Kidney glomerular epithelial cell (primary cell): ENCODE data around the gene ACHE.
"Not testable (repeated sequence)": the region's sequence is repeated elsewhere in the genome, so short reads cannot be mapped to it uniquely, and the experiment has no call there.

Experiments used
- DNase-seq: peaks from one replicate; lab custom pipeline; 2025; lab: John Stamatoyannopoulos, UW

Gene ACHE

DNA sequence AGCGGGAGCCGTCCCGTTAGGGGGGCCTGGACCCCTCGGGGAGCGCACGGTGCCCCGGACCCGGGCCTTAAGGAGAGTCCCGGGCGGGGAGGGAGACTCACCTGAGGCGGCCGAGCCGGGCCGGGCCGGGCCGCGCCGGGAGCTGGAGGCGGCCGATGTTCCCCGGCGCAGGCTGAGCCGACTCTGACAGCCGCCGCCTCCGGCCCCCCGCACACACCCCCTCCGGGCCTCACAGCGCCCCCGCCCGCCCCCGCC lies at the start of gene ACHE:
Gene ACHE, minus strand, starts transcription at position 188 of the 255 bp plus-strand sequence. CDS start 1,656 bp downstream, outside the sequence.
- no peak for DNase-seq

DNA sequence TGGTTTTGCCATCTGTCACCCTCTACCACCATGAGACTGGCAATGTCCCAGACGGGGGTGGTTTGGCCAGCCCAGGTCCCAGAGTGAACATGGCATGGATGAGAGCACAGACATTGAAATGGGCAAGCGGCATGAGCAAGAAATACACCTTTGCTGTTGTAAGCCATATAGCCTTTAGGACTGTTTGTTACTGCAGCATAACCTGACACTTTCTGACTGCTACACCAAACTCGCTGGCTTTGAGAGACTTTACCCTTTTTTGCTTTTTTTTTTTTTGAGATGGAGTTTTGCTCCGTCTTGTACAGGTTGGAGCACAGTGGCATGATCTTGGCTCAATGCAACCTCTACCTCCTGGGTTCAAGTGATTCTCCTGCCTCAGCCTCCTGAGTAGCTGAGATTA lies 48.5 kb upstream of the ACHE start:
- DNase-seq = no peak

DNA sequence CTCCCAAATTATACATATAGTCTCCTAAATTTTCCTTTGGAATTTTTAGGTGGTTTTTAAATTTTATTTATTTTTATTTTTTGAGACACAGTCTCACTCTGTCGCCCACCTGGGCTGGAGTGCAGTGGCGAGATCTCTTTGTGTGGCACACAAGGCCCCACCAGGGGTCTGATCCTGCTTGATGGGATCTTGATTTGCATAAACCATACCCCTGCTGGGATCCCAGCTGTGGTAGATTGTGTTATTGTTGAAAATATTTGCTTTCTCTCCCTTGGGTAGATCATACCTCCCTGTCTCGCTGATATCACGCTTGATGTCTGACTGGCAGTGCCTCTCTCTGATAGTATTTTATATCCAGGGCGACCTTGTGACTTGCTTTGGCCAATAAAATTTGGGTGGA lies 48.0 kb upstream of the ACHE start:
- no peak for DNase-seq

DNA sequence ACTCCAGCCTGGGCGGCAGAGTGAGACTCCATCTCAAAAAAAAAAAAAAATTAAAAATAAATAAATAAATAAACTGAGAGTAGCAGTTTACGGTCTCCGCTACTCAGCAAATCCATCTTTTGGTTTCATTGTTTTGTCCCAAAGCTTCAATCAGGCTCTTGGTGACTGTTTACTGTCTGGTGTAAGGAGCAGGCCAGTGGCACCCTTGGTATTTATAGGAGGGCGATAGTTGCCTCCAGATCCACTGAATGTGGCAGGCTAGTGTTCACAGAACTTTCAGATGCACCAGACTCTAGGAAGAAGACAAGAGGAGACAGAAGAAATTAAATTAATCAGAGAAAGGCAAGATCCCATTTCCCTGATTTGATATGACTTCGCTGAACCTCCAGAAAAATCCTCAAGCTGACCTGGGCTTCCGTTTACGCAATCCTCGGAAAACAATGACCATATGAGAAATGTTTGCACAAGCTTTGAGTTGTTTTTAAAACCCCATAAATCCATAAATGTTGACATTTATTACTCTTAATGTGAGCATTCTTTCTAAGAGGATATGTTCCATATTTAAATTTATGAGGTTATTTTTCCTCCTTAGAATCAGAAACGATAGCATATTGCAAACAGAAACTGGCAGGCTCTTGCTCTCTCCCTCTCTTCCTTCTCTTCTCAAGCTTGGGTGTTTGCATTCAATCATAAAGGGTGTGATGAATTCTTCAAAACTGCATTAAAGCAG lies 46.5 kb upstream of the ACHE start:
- no peak for DNase-seq

- not testable (repeated sequence) for DNase-seq
Measured at GRCh38 chr7:100936167-100936566, 40.5 kb upstream of the ACHE start.

- DNase-seq = not testable (repeated sequence)
Measured at GRCh38 chr7:100935381-100935780, 39.7 kb upstream of the ACHE start.

GRCh38 chr7:100933734-100934133 lies 38.0 kb upstream of the ACHE start:
- DNase-seq = no peak

- no peak for DNase-seq
Measured at GRCh38 chr7:100929808-100930174, 34.1 kb upstream of the ACHE start.

DNA sequence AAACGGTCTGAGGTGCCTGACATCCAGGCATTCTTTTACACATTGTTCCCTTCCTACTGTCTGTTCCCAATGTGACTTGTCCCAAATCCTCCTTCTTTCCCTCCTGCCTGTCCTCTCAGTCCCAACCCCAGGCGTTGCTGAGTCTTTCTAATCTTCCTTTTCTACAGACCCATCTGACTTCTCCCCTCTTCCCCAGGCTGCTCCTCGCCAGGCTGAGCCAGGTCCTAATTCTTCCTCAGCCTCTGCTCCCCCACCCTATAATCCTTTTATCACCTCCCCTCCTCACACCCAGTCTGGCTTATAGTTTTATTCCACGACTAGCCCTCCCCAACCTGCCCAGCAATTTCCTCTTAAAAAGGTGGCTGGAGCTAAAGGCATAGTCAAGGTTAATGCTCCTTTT lies 27.9 kb upstream of the ACHE start:
- not testable (repeated sequence) for DNase-seq

DNA sequence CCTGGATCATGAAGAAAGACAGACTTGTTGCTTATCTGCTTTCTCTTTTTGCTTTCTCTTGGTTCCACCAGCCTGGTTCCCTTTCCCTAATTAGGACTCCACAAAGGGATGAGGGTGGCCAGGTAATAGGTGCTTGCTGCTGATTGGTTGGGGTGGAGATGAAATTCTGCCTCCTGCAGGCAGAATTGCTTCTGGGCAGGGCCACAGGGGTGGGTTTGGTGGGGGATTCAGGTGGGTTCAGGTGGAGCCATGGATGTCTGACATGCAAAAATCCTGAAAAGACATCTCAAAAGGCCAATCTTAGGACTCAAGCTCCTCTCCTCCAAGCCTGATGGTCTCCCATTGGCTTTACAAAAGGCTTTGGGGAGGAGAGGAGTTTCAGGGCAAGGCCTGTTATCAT lies 25.4 kb upstream of the ACHE start:
- DNase-seq = no peak

GRCh38 chr7:100919779-100920437 lies 24.2 kb upstream of the ACHE start:
- not testable (repeated sequence) for DNase-seq

DNA sequence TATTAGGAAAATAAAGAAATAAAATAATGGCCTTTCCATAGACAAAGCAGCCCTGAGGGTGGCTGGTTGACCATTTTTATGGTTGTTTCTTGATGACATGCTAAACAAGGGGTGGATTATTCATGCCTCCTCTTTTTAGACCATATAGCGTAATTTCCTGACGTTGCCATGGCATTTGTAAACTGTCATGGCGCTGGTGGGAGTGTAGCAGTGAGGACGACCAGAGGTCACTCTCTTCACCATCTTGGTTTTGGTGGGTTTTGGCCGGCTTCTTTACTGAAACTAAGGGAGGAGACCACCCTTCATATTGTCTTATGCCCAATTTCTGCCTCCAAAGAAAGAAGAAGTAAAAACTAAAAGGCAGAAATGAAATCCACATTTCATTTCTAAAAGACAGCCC lies 23.6 kb upstream of the ACHE start:
- not testable (repeated sequence) for DNase-seq

DNA sequence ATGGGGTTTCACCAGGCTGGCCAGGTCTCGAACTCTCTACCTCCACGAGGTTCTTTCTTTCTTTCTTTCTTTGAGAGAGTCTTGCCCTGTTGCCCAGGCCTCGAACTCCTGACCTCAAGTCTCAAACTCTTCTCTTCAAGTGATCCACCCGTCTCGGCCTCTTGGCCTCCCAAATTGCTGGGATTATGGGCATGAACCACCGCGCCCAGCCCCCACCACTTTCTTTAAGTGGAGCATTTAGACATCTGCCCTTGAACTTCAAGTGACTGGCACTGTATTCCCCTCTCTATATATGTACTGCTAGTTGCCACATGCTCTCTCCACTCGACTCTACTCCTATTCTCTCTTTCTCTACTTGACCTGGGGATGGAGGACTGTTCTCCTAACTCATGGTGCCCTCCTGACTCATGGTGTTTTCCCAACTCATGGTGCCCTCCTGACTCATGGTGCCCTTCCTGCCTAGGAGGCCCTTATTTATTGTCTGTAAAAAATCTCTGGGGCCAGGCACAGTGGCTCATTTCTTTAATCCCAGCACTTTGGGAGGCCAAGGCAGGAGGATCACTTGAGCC lies 19.3 kb upstream of the ACHE start:
- no peak for DNase-seq

DNA sequence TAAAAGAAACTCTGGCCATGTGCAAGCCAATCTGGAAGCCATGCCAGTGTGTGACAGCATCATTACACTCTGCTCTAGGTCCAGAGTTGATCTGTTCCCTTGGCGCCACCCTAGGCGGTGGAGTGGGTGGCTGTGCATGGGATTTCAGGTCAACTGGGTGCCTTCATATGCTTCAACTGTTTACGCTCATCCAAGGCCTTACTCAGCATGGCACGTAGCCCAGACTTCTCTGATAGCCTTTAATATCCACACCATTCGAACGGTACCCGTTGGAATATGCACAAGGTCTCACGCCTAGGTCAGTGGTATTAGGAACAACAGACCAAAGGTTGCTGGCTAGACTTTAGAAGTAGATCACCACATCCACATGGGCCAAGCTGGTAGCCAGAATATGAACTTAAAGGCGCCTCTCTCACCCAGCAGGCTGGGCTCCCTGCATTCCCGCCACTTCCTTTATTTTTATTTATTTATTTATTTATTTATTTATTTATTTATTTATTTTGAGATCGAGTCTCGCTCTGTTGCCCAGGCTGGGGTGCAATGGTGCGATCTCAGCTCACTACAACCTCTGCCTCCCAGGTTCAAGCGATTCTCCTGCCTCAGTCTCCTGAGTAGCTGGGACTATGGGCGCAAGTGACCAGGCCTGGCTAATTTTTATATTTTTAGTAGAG lies 18.7 kb upstream of the ACHE start:
- no peak for DNase-seq

GRCh38 chr7:100911484-100911883 lies 15.8 kb upstream of the ACHE start:
- no peak for DNase-seq

GRCh38 chr7:100910443-100910842 lies 14.8 kb upstream of the ACHE start:
- not testable (repeated sequence) for DNase-seq

DNA sequence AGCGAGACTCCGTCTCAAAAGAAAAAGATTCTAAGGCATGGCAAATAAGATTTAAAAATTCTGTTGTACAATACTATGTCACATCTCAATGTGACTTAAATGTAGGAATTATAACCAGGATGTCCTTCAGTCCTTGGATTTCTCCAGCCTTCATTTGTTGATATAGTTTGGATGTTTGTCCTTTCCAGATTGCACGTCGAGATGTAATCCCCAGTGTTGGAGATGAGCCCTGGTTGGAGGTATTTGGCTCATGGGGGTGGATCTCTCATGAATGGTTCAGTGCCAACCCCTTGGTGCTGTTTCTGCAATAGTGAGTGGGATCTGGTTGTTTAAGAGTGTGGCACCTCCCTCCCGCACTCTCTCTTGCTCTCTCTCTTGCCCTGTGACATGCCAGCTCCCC lies 12.8 kb upstream of the ACHE start:
- DNase-seq = no peak

DNA sequence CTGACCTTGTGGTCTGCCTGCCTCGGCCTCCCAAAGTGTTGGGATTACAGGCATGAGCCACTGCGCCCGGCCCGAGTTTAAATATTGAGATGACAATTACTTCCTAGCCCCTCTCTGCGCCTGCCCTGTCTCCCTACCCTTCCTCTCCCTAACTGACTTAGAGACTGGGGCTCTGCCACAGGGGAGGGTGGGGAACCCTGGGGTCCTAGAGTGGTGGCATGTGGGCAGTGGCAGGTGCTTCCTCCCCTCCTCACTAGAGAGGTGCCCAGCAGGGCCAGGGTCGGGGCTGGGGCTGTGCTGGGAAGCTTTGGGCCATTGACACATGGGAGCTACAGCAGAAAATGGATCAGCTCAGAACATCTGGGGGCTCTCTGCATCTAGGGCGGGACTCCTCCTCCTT lies 7.0 kb upstream of the ACHE start:
- no peak for DNase-seq

DNA sequence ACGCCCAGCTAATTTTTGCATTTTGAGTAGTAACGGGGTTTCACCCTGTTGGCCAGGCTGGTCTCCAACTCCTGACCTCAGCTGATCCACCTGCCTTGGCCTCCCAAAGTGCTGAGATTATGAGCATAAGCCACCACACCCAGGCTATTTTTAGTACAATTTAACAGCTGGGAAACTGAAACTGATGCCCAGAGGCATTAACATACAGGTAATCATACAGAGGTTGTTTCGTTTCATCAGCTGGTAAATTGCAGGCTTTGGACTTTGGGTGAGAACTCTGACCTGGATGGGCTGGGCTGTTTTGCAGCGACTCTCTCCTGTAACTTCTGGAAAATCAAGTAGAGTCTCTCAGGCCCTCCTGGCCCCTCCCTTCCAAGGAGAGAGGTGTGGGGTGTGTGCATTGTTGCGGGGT lies 6.2 kb upstream of the ACHE start:
- no peak for DNase-seq

GRCh38 chr7:100900978-100901377 lies 5.3 kb upstream of the ACHE start:
- DNase-seq = no peak

- DNase-seq = no peak
Measured at GRCh38 chr7:100899432-100899831, 3.7 kb upstream of the ACHE start.

GRCh38 chr7:100897772-100898454 lies 2.2 kb upstream of the ACHE start:
- DNase-seq = no peak
